Brain pericyte (primary cell): ENCODE data around the gene C4A.
"Not testable (repeated sequence)": the region's sequence is repeated elsewhere in the genome, so short reads cannot be mapped to it uniquely, and the experiment has no call there.

ENCODE experiments used
- DNase-seq: peaks from one replicate; pipeline ENCODE4 v3.0.0-alpha.2; 2012; ENCODE audit warnings: low read depth, low spot score

Gene C4A

GRCh38 chr6:32047855-32048766, 66.3 kb downstream of the C4A start:
- no peak for DNase-seq

GRCh38 chr6:32049149-32049548, 67.3 kb downstream of the C4A start:
- DNase-seq = not testable (repeated sequence)

DNA sequence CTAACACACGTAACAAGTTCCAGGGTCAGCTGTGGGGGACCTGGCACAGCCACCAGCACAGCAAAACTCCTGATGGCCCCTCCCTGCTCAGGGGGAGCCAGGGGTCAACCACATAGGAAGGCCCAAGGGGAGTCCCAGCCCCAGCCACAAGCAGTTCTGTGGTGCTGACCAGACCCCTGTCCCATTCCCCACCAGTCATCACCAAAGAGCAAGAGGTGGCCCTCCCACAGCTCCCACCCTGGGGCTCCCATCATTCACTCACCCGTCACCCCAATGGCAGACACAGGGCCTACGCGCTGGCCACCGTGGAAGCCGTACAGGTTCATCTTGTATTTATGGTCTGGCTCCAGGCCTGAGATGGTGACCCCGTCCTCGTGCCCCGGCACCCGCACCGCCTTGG, 67.9 kb downstream of the C4A start:
- DNase-seq = not testable (repeated sequence)

DNA sequence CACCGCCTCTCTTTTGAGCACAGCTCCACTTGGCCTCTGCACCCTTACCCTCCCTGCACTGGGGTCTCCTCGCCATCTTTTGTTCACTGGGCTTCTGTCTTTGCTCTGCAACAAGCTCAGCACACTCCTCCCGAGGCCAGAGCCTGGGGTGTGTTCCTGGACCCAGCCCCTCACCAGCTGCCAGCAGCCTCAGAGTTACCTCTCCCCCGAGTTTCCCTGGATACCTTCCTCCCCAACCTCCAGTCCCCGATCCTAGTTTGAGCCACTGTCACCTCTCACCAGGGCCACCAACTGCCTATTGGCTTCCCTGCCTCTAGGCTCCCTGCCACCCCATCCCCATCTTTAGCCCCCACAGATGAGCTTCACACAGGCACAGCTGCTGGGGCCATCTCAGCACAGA, 68.7 kb downstream of the C4A start:
- no peak for DNase-seq
